GM23338 (cell line): ENCODE results near the gene RNF19B.

ENCODE experiments used
- CREB1 ChIP-seq: fragments of 250-450 bp; sonication (Bioruptor Pico); IDR thresholded peaks from 2 replicates; pipeline ENCODE4 v1.5.0; 2020; ENCODE audit warnings: low read depth, mild to moderate bottlenecking, moderate library complexity
- EZH2 ChIP-seq: fragments of 200-600 bp; sonication (generic); IDR thresholded peaks from one replicate; pipeline ENCODE4 v1.8.0; 2017; ENCODE audit warnings: antibody characterized with exemption, mild to moderate bottlenecking, low read depth; ENCODE audit not compliant: unreplicated experiment
- EZH2phosphoT487 ChIP-seq: fragments of 200-600 bp; sonication (generic); IDR thresholded peaks from one replicate; pipeline ENCODE4 v1.8.1; 2018; ENCODE audit warnings: antibody characterized with exemption; ENCODE audit not compliant: unreplicated experiment
- JUNB ChIP-seq: IDR thresholded peaks from one replicate; pipeline ENCODE4 v1.6.1; 2016; ENCODE audit warnings: antibody characterized with exemption; ENCODE audit not compliant: unreplicated experiment
- POLR2AphosphoS5 ChIP-seq: IDR thresholded peaks from 2 replicates; pipeline ENCODE4 v1.6.1; 2016; ENCODE audit warnings: antibody characterized with exemption, low read depth
- STAT1 ChIP-seq: IDR thresholded peaks from one replicate; pipeline ENCODE4 v1.6.1; 2016; ENCODE audit warnings: antibody characterized with exemption; ENCODE audit not compliant: unreplicated experiment
- TF ChIP-seq, protein P1 (sequence below), 2 experiments: fragments of 200-600 bp in 1 of 2; sonication (generic) in 1 of 2; conservative IDR thresholded peaks; 2 replicates each; pipeline versions ENCODE4 v1.5.1 to v1.6.1; 2016 to 2017; ENCODE audit warnings: antibody characterized with exemption in 2 of 2, low read depth in 2 of 2, mild to moderate bottlenecking in 2 of 2, moderate library complexity in 1 of 2
- TF ChIP-seq, protein P2 (sequence below): fragments of 250-450 bp; sonication (Bioruptor Pico); IDR thresholded peaks from 2 replicates; pipeline ENCODE4 v1.5.0; 2020; ENCODE audit warnings: mild to moderate bottlenecking, moderate library complexity
- TF ChIP-seq, protein P3 (sequence below): IDR thresholded peaks from one replicate; pipeline ENCODE4 v1.6.1; 2018; ENCODE audit warnings: antibody characterized with exemption; ENCODE audit not compliant: unreplicated experiment

DNA sequence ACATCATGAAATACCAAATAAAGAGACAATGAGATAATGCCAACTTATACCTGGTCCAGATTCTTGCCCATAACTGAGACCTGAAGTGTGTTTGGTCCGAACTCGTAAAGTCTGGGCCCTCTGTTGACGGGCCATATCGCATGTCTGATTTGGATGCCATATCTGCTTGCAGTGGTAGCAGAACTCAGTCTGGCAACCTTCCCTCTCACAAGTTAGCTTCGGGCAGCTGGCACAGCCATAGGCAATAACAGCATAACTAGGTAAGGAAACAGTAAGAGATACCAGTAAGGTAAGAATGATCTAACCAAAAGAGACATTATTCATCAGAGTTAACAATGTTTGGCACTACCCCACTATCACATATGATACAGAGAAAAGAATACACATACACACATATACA lies 15.1 kb downstream of the RNF19B start:
- no peak for TF ChIP-seq CREB1 (CRISPR knock-in tag)
- TF ChIP-seq EZH2: no peak
- TF ChIP-seq, protein P1, sequence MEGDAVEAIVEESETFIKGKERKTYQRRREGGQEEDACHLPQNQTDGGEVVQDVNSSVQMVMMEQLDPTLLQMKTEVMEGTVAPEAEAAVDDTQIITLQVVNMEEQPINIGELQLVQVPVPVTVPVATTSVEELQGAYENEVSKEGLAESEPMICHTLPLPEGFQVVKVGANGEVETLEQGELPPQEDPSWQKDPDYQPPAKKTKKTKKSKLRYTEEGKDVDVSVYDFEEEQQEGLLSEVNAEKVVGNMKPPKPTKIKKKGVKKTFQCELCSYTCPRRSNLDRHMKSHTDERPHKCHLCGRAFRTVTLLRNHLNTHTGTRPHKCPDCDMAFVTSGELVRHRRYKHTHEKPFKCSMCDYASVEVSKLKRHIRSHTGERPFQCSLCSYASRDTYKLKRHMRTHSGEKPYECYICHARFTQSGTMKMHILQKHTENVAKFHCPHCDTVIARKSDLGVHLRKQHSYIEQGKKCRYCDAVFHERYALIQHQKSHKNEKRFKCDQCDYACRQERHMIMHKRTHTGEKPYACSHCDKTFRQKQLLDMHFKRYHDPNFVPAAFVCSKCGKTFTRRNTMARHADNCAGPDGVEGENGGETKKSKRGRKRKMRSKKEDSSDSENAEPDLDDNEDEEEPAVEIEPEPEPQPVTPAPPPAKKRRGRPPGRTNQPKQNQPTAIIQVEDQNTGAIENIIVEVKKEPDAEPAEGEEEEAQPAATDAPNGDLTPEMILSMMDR (conservative IDR thresholded peaks at IDR 0.05; ENCODE audit: low read depth in 2 of 2): no peak
- TF ChIP-seq EZH2phosphoT487: no peak
- no peak for TF ChIP-seq POLR2AphosphoS5
- TF ChIP-seq, protein P2, sequence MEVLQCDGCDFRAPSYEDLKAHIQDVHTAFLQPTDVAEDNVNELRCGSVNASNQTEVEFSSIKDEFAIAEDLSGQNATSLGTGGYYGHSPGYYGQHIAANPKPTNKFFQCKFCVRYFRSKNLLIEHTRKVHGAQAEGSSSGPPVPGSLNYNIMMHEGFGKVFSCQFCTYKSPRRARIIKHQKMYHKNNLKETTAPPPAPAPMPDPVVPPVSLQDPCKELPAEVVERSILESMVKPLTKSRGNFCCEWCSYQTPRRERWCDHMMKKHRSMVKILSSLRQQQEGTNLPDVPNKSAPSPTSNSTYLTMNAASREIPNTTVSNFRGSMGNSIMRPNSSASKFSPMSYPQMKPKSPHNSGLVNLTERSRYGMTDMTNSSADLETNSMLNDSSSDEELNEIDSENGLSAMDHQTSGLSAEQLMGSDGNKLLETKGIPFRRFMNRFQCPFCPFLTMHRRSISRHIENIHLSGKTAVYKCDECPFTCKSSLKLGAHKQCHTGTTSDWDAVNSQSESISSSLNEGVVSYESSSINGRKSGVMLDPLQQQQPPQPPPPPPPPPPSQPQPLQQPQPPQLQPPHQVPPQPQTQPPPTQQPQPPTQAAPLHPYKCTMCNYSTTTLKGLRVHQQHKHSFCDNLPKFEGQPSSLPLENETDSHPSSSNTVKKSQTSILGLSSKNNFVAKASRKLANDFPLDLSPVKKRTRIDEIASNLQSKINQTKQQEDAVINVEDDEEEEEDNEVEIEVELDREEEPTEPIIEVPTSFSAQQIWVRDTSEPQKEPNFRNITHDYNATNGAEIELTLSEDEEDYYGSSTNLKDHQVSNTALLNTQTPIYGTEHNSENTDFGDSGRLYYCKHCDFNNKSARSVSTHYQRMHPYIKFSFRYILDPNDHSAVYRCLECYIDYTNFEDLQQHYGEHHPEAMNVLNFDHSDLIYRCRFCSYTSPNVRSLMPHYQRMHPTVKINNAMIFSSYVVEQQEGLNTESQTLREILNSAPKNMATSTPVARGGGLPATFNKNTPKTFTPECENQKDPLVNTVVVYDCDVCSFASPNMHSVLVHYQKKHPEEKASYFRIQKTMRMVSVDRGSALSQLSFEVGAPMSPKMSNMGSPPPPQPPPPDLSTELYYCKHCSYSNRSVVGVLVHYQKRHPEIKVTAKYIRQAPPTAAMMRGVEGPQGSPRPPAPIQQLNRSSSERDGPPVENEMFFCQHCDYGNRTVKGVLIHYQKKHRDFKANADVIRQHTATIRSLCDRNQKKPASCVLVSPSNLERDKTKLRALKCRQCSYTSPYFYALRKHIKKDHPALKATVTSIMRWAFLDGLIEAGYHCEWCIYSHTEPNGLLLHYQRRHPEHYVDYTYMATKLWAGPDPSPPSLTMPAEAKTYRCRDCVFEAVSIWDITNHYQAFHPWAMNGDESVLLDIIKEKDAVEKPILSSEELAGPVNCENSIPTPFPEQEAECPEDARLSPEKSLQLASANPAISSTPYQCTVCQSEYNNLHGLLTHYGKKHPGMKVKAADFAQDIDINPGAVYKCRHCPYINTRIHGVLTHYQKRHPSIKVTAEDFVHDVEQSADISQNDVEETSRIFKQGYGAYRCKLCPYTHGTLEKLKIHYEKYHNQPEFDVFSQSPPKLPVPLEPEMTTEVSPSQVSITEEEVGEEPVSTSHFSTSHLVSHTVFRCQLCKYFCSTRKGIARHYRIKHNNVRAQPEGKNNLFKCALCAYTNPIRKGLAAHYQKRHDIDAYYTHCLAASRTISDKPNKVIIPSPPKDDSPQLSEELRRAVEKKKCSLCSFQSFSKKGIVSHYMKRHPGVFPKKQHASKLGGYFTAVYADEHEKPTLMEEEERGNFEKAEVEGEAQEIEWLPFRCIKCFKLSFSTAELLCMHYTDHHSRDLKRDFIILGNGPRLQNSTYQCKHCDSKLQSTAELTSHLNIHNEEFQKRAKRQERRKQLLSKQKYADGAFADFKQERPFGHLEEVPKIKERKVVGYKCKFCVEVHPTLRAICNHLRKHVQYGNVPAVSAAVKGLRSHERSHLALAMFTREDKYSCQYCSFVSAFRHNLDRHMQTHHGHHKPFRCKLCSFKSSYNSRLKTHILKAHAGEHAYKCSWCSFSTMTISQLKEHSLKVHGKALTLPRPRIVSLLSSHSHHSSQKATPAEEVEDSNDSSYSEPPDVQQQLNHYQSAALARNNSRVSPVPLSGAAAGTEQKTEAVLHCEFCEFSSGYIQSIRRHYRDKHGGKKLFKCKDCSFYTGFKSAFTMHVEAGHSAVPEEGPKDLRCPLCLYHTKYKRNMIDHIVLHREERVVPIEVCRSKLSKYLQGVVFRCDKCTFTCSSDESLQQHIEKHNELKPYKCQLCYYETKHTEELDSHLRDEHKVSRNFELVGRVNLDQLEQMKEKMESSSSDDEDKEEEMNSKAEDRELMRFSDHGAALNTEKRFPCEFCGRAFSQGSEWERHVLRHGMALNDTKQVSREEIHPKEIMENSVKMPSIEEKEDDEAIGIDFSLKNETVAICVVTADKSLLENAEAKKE: no peak
- TF ChIP-seq, protein P3, sequence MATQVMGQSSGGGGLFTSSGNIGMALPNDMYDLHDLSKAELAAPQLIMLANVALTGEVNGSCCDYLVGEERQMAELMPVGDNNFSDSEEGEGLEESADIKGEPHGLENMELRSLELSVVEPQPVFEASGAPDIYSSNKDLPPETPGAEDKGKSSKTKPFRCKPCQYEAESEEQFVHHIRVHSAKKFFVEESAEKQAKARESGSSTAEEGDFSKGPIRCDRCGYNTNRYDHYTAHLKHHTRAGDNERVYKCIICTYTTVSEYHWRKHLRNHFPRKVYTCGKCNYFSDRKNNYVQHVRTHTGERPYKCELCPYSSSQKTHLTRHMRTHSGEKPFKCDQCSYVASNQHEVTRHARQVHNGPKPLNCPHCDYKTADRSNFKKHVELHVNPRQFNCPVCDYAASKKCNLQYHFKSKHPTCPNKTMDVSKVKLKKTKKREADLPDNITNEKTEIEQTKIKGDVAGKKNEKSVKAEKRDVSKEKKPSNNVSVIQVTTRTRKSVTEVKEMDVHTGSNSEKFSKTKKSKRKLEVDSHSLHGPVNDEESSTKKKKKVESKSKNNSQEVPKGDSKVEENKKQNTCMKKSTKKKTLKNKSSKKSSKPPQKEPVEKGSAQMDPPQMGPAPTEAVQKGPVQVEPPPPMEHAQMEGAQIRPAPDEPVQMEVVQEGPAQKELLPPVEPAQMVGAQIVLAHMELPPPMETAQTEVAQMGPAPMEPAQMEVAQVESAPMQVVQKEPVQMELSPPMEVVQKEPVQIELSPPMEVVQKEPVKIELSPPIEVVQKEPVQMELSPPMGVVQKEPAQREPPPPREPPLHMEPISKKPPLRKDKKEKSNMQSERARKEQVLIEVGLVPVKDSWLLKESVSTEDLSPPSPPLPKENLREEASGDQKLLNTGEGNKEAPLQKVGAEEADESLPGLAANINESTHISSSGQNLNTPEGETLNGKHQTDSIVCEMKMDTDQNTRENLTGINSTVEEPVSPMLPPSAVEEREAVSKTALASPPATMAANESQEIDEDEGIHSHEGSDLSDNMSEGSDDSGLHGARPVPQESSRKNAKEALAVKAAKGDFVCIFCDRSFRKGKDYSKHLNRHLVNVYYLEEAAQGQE: no peak
- TF ChIP-seq STAT1: no peak
- no peak for TF ChIP-seq JUNB
